ENCODE data around the gene SGK1. TPM values are rescaled to one million over a fixed set of nuclear protein-coding genes. Genes with fewer than 3 reads are reported as not detected.
A peak's percentile ranks its signal among the peaks of the same experiment; 100 is the strongest.

Gene SGK1
- 6.3 TPM for polyA plus RNA-seq (2013, experiment 1 of 4)
- 5.1 TPM for polyA plus RNA-seq (2013, experiment 2 of 4)
- 4.7 TPM for polyA plus RNA-seq (2013, experiment 3 of 4)
- polyA plus RNA-seq (2013, experiment 4 of 4), result 4.8 TPM

DNA sequence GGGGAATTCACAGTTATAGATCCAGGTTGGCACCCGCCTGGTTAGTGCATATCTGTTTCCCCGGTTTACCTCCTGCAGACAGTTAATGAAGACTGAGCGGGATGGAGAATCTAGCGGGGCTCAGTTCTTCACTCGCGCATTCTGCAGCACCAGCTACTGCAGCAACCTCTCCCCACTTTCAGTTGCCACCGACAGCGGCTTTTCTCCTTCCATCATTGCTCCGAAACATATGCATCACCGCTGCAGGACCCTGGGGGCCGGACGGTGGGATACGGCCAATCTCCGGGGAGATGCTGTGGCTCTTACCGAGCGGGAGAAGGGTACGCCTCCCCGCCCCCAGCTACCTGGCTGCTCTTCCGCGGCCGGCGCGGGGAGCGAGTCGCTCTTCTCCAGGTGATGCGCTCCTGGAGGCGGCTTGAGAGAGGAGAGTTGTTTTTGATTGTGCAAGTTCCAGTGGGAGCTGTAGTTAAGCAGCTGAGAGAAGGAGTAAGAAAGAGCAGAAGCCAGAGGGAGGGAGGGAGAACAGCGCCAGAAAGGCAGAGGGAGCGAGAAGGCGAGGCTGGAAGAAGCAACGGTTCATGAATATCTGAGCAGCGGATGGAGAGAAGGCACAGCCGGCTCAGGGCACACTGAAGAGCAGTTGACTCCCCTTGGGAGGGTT is at the start of gene SGK1:
Gene SGK1 (minus strand): TSS at position 642 of the 661 bp plus-strand sequence. CDS start 652 bp downstream, outside the sequence.
- H3K9me3 ChIP-seq (ENCODE audit: control insufficient read depth, low read length), result no peaks in the 10 kb centered on the region
- peaks cover 14% of the 10 kb centered on the region for H3K4me1 ChIP-seq (ENCODE audit: control insufficient read depth, insufficient read depth, low read length)
- peaks cover 27% of the 10 kb centered on the region for H3K27me3 ChIP-seq (ENCODE audit: control insufficient read depth, insufficient read depth, low read length, poor library complexity, severe bottlenecking)
- peak within 1 kb of the TSS; percentile 57 for H3K4me3 ChIP-seq (ENCODE audit: insufficient read depth, low read depth, low read length)
- no peak within 1 kb of the TSS for H3K27ac ChIP-seq (ENCODE audit: insufficient read depth, low read depth, low read length, poor library complexity, severe bottlenecking)
- WGBS, 2 experiments, result 1% methylated on average over 33 of the region's 33 CpGs
- H3K36me3 ChIP-seq (ENCODE audit: control insufficient read depth, insufficient read depth, low read length), result no peaks in the 10 kb centered on the region

DNA sequence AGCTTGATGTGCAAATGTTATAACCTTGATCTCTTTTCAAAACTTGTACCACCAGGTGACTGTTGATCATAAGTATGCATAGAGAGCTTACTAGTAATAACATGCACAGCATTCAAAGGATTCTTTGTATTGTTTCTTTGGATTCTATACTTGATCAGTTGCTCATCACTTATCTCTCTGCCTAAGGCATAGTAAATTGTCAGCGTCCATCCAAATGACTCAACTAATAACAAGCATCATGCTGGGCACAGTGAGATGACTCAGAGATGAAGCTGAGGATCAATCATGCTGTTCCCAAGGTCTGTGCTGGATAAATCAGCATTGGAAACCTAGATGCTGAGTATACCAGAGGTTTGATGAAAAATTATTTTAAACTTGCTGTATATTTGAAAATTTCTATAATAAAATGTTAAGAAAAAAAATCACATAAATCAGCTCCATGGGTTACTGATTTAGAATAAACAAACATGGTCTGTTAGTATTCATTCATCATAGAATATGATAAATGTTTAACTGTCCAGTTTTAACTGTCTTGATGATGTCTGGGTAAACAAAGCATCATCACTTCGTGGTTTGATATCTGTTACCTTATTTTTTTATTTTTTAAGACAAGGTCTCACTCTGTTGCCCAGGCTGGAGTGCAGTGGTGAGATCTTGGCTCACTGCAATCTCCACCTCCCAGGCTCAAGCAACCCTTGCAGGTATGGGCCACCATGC is 45.6 kb upstream of the SGK1 start:
- 61 to 90% methylated on average over 2 of the region's 2 CpGs for WGBS, 2 experiments
- no peak overlapping the region for H3K4me3 ChIP-seq (ENCODE audit: insufficient read depth, low read depth, low read length)

DNA sequence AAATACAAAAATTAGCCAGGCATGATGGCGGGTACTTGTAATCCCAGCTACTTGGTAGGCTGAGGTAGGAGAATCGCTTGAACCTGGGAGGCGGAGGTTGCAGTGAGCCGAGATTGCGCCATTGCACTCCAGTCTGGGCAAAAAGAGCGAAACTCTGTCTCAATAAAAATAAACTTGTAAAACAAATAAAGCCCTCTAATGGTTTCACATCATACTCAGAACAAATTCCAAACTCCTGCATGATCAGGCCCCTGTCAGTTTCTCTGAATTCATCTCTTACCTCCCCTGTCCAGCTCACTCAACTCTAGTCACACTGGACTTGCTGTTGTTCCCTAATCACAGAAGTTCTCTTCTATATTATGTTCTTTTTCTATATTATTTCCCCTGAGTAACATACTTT is 43.1 kb upstream of the SGK1 start:
- Histone ChIP-seq H3K27ac (ENCODE audit: insufficient read depth, low read depth, low read length, poor library complexity, severe bottlenecking) (no peak overlapping the region), H3K4me1 (ENCODE audit: control insufficient read depth, insufficient read depth, low read length) (no peaks in the 10 kb centered on the region), H3K36me3 (ENCODE audit: control insufficient read depth, insufficient read depth, low read length) (no peaks in the 10 kb centered on the region), H3K9me3 (ENCODE audit: control insufficient read depth, low read length) (no peaks in the 10 kb centered on the region), H3K4me3 (ENCODE audit: insufficient read depth, low read depth, low read length) (no peak overlapping the region), H3K27me3 (ENCODE audit: control insufficient read depth, insufficient read depth, low read length, poor library complexity, severe bottlenecking) (no peaks in the 10 kb centered on the region)
- 91 to 95% methylated on average over 6 of the region's 6 CpGs for WGBS, 2 experiments

More for the DNA sequence above, 45.6 kb upstream of the SGK1 start:
- Histone ChIP-seq H3K36me3 (ENCODE audit: control insufficient read depth, insufficient read depth, low read length) (no peaks in the 10 kb centered on the region), H3K4me1 (ENCODE audit: control insufficient read depth, insufficient read depth, low read length) (no peaks in the 10 kb centered on the region), H3K27ac (ENCODE audit: insufficient read depth, low read depth, low read length, poor library complexity, severe bottlenecking) (no peak overlapping the region), H3K27me3 (ENCODE audit: control insufficient read depth, insufficient read depth, low read length, poor library complexity, severe bottlenecking) (no peaks in the 10 kb centered on the region), H3K9me3 (ENCODE audit: control insufficient read depth, low read length) (no peaks in the 10 kb centered on the region)

DNA sequence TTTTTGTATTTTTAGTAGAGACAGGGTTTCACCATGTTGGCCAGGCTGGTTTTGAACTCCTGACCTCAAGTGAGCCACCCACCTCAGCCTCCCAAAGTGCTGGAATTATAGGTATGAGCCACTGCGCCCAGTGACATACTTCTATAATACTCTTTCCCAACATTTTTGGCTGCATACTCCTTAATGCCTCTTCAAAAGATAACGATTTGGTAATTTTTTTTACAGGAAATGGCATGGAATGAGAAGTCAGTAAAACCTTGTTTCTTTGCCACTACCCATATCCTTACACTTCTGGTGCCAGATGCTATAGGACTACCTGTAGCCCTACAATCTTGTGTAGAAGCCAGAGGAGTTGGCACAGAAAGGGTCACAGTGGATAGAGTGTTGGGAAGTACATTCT is 41.4 kb upstream of the SGK1 start:
- Histone ChIP-seq H3K4me3 (ENCODE audit: insufficient read depth, low read depth, low read length) (no peak overlapping the region), H3K4me1 (ENCODE audit: control insufficient read depth, insufficient read depth, low read length) (no peaks in the 10 kb centered on the region), H3K36me3 (ENCODE audit: control insufficient read depth, insufficient read depth, low read length) (no peaks in the 10 kb centered on the region), H3K27ac (ENCODE audit: insufficient read depth, low read depth, low read length, poor library complexity, severe bottlenecking) (no peak overlapping the region), H3K27me3 (ENCODE audit: control insufficient read depth, insufficient read depth, low read length, poor library complexity, severe bottlenecking) (no peaks in the 10 kb centered on the region), H3K9me3 (ENCODE audit: control insufficient read depth, low read length) (no peaks in the 10 kb centered on the region)
- 91 to 100% methylated on average over 2 of the region's 2 CpGs for WGBS, 2 experiments

DNA sequence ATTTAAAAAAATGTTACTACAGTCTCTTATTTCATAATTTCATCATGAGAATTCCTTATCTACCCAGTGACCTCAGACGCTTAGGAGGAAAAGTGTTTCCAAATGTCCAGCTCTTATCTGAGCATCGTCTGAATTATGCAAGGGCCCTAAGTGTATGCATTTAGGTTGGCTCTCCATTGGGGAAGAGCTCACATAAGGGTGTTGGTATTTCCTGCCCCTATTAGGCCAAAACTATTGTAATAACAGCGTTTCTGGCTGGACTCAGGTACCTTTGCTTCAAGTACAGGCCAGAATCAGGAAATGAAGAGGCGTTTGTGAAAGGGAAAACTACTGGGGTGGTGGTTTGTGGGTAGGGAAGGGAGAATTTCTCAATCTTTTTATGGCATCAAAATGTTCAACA is 40.4 kb upstream of the SGK1 start:
- no peaks in the 10 kb centered on the region for H3K36me3 ChIP-seq (ENCODE audit: control insufficient read depth, insufficient read depth, low read length)
- H3K27me3 ChIP-seq (ENCODE audit: control insufficient read depth, insufficient read depth, low read length, poor library complexity, severe bottlenecking), result no peaks in the 10 kb centered on the region
- peaks cover 2% of the 10 kb centered on the region for H3K4me1 ChIP-seq (ENCODE audit: control insufficient read depth, insufficient read depth, low read length)
- no peaks in the 10 kb centered on the region for H3K9me3 ChIP-seq (ENCODE audit: control insufficient read depth, low read length)
- H3K27ac ChIP-seq (ENCODE audit: insufficient read depth, low read depth, low read length, poor library complexity, severe bottlenecking), result no peak overlapping the region
- 92 to 95% methylated on average over 4 of the region's 4 CpGs for WGBS, 2 experiments
- H3K4me3 ChIP-seq (ENCODE audit: insufficient read depth, low read depth, low read length), result no peak overlapping the region

DNA sequence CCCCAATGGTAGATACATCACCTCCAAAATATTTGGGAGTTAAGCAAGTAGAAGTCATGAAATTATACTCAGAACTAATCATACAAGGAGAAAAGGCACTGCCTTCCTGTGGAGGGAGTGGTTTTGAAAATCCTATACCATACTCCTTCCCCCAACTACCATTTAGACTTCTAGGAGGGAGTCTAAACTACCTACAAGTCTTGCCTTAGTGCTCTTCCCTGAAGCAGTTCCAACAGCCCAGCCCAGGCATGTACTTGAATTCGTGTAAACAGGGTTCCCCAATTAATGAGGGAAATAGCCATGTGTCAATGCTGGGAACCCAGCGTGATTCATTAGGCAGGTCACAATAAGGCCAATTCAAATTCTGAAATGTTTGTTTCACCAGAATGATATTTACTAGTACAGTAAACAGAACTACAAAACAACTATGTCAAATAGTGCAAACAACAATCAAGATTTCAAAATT is 39.1 kb upstream of the SGK1 start:
- H3K36me3 ChIP-seq (ENCODE audit: control insufficient read depth, insufficient read depth, low read length), result no peaks in the 10 kb centered on the region
- H3K9me3 ChIP-seq (ENCODE audit: control insufficient read depth, low read length), result no peaks in the 10 kb centered on the region
- H3K27ac ChIP-seq (ENCODE audit: insufficient read depth, low read depth, low read length, poor library complexity, severe bottlenecking), result no peak overlapping the region
- 93 to 94% methylated on average over 2 of the region's 2 CpGs for WGBS, 2 experiments
- H3K4me3 ChIP-seq (ENCODE audit: insufficient read depth, low read depth, low read length), result no peak overlapping the region
- H3K4me1 ChIP-seq (ENCODE audit: control insufficient read depth, insufficient read depth, low read length), result peaks cover 14% of the 10 kb centered on the region
- H3K27me3 ChIP-seq (ENCODE audit: control insufficient read depth, insufficient read depth, low read length, poor library complexity, severe bottlenecking), result no peaks in the 10 kb centered on the region

DNA sequence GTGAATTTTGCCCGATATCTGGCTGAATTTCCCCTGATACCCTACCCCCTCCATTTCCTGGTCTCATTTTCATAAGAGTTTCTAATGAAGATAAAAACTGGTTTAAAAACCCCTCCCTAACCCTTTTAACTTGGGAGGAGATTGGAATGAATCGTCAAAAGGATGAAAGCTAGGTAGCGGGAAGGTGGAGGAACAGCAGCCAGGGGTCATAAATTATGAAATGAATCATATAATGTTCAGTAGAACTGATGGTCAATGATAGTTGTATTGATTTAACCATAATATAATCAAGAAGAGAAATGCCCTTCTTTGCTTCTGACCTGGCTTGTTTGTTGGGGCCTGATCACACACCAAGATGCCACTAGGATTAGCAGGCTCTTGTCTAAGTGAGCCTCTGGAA is 38.5 kb upstream of the SGK1 start:
- 88% methylated on average over 2 of the region's 3 CpGs; no CpG with 5 or more reads in 1 of the 2 experiments for WGBS, 2 experiments
- no peaks in the 10 kb centered on the region for H3K36me3 ChIP-seq (ENCODE audit: control insufficient read depth, insufficient read depth, low read length)
- H3K9me3 ChIP-seq (ENCODE audit: control insufficient read depth, low read length), result no peaks in the 10 kb centered on the region
- peaks cover 15% of the 10 kb centered on the region for H3K4me1 ChIP-seq (ENCODE audit: control insufficient read depth, insufficient read depth, low read length)
- H3K27me3 ChIP-seq (ENCODE audit: control insufficient read depth, insufficient read depth, low read length, poor library complexity, severe bottlenecking), result no peaks in the 10 kb centered on the region
- no peak overlapping the region for H3K27ac ChIP-seq (ENCODE audit: insufficient read depth, low read depth, low read length, poor library complexity, severe bottlenecking)
- H3K4me3 ChIP-seq (ENCODE audit: insufficient read depth, low read depth, low read length), result no peak overlapping the region

DNA sequence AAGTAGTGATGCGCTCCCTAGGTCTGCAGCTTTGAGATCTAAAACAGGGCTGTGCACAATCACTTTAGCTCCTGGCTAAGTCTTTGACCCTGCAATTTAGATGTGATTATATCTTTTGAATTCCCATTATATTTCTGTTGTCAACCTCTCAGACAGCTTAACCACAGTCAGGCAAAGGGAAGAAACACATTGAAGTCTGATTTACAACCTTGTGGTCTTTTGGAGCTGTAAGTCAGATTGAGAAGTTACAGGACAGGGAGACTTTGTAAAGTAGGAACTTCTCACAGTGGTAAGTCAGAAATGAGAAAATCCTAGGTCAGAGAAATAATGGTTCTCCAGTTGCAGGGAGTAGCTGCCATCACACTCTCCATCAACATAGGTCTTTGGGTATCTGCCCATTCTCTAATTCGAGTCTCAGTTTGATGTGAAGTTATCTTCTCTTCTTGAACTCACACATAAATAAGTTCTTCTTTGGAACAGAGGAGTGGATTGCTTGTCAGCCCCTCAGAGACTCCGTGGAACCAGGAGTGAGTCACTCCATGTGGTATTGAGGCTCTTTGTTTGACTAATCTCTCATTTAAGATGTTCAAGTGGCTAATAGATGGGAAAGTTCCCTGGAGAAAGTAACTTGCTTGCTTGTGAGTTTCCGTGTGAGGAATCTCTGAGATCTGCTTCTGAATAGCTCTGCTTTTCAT is 35.0 kb upstream of the SGK1 start:
- no peak overlapping the region for H3K27ac ChIP-seq (ENCODE audit: insufficient read depth, low read depth, low read length, poor library complexity, severe bottlenecking)
- H3K9me3 ChIP-seq (ENCODE audit: control insufficient read depth, low read length), result no peaks in the 10 kb centered on the region
- WGBS, 2 experiments, result 69 to 70% methylated on average over 4 of the region's 4 CpGs
- no peaks in the 10 kb centered on the region for H3K27me3 ChIP-seq (ENCODE audit: control insufficient read depth, insufficient read depth, low read length, poor library complexity, severe bottlenecking)
- H3K36me3 ChIP-seq (ENCODE audit: control insufficient read depth, insufficient read depth, low read length), result no peaks in the 10 kb centered on the region
- H3K4me3 ChIP-seq (ENCODE audit: insufficient read depth, low read depth, low read length), result no peak overlapping the region
- H3K4me1 ChIP-seq (ENCODE audit: control insufficient read depth, insufficient read depth, low read length), result peaks cover 15% of the 10 kb centered on the region

DNA sequence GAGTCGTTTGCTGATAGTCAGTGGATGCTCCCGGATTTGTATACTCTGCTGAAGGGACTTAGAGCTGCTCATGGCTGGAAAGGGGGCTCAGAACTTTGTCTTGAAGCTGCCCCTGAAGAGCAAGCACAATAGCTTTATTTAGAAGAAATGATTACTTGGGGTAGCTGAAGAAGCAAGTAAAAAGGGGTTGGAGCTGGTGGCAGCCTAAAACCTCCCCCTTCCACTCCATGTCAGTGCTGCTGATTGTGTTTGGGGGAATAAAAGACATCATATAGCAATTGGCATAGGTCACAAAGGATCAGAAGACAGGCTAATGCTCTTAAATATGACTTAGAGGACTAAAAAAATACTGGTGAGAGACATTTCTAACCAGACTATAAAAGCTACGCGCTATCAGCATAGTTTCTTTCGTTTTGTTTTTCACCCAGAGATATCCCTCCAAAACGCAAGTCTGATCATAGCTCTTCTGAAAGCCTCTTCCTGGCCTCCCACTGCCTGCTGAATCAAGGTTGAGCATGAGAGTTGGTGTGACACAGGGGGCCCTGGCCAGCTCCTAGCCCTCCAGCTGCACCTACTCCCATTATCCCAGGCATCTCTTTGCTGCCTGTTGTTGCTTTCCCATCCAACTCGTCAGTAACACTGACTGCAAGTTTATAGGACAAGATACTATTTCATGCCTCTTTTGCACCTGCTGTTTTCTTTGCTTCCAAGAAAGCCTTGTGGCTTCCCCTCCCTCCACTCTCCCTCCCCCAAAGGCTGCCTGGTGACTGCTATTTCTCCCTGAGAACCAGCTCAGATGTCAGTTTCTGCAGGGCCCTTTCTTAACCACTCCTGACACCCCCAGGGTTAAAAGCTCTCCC is 33.9 kb upstream of the SGK1 start:
- no peak overlapping the region for H3K4me3 ChIP-seq (ENCODE audit: insufficient read depth, low read depth, low read length)
- WGBS, 2 experiments, result 71 to 73% methylated on average over 7 of the region's 7 CpGs
- no peaks in the 10 kb centered on the region for H3K9me3 ChIP-seq (ENCODE audit: control insufficient read depth, low read length)
- H3K27me3 ChIP-seq (ENCODE audit: control insufficient read depth, insufficient read depth, low read length, poor library complexity, severe bottlenecking), result no peaks in the 10 kb centered on the region
- peaks cover 15% of the 10 kb centered on the region for H3K4me1 ChIP-seq (ENCODE audit: control insufficient read depth, insufficient read depth, low read length)
- H3K27ac ChIP-seq (ENCODE audit: insufficient read depth, low read depth, low read length, poor library complexity, severe bottlenecking), result no peak overlapping the region
- H3K36me3 ChIP-seq (ENCODE audit: control insufficient read depth, insufficient read depth, low read length), result no peaks in the 10 kb centered on the region

Data from ectodermal cell (in vitro differentiated cells).